ENCODE results near the gene LRP5. TPM values are rescaled to one million over a fixed set of nuclear protein-coding genes. Genes with fewer than 3 reads are reported as not detected.
"Not testable (repeated sequence)": the region's sequence is repeated elsewhere in the genome, so short reads cannot be mapped to it uniquely, and the experiment has no call there.

Gene LRP5
- total RNA-seq, 1 donor from 2014 or later = 65.0 TPM

GRCh38 chr11:68297812-68298658 lies 14.4 kb upstream of the LRP5 start:
- Mint-ChIP-seq H3K4me3 (no peak overlapping the region), H3K27ac (no peak overlapping the region), H3K9me3 (no peaks in the 10 kb centered on the region), H3K27me3 (no peaks in the 10 kb centered on the region), H3K36me3 (no peaks in the 10 kb centered on the region), H3K4me1 (ENCODE audit: unreplicated experiment) (no peaks in the 10 kb centered on the region)
- peak; percentile 83 for DNase-seq (ENCODE audit: extremely low spot score, unreplicated experiment)
- TF ChIP-seq, protein P1, sequence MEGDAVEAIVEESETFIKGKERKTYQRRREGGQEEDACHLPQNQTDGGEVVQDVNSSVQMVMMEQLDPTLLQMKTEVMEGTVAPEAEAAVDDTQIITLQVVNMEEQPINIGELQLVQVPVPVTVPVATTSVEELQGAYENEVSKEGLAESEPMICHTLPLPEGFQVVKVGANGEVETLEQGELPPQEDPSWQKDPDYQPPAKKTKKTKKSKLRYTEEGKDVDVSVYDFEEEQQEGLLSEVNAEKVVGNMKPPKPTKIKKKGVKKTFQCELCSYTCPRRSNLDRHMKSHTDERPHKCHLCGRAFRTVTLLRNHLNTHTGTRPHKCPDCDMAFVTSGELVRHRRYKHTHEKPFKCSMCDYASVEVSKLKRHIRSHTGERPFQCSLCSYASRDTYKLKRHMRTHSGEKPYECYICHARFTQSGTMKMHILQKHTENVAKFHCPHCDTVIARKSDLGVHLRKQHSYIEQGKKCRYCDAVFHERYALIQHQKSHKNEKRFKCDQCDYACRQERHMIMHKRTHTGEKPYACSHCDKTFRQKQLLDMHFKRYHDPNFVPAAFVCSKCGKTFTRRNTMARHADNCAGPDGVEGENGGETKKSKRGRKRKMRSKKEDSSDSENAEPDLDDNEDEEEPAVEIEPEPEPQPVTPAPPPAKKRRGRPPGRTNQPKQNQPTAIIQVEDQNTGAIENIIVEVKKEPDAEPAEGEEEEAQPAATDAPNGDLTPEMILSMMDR (conservative IDR thresholded peaks at IDR 0.05) = peak; percentile 99

GRCh38 chr11:68298659-68299516 lies 13.5 kb upstream of the LRP5 start:
- Mint-ChIP-seq H3K4me1 (ENCODE audit: unreplicated experiment) (no peaks in the 10 kb centered on the region), H3K27me3 (no peaks in the 10 kb centered on the region), H3K4me3 (no peak overlapping the region), H3K36me3 (no peaks in the 10 kb centered on the region), H3K27ac (no peak overlapping the region), H3K9me3 (no peaks in the 10 kb centered on the region)
- TF ChIP-seq, protein P1 (conservative IDR thresholded peaks at IDR 0.05) = no peak
- no peak for DNase-seq (ENCODE audit: extremely low spot score, unreplicated experiment)

DNA sequence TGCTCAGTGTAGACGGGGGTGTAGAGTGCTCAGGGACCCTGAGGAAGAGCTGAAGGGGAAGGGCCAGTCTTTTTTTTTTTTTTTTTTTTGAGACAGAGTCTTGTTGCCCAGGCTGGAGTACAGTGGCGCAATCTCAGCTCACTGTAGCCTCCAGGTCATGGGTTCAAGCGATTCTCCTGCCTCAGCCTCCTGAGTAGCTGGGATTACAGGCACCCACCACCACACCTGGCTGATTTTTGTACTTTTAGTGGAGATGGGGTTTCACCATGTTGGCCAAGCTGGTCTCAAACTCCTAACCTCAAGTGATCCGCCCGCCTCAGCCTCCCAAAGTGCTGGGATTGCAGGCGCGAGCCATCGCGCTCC lies 12.9 kb upstream of the LRP5 start:
- H3K4me1 Mint-ChIP-seq (ENCODE audit: unreplicated experiment); H3K36me3 Mint-ChIP-seq; H3K9me3 Mint-ChIP-seq; H3K4me3 Mint-ChIP-seq; DNase-seq (ENCODE audit: extremely low spot score, unreplicated experiment); H3K27ac Mint-ChIP-seq; H3K27me3 Mint-ChIP-seq: not testable (repeated sequence)

DNA sequence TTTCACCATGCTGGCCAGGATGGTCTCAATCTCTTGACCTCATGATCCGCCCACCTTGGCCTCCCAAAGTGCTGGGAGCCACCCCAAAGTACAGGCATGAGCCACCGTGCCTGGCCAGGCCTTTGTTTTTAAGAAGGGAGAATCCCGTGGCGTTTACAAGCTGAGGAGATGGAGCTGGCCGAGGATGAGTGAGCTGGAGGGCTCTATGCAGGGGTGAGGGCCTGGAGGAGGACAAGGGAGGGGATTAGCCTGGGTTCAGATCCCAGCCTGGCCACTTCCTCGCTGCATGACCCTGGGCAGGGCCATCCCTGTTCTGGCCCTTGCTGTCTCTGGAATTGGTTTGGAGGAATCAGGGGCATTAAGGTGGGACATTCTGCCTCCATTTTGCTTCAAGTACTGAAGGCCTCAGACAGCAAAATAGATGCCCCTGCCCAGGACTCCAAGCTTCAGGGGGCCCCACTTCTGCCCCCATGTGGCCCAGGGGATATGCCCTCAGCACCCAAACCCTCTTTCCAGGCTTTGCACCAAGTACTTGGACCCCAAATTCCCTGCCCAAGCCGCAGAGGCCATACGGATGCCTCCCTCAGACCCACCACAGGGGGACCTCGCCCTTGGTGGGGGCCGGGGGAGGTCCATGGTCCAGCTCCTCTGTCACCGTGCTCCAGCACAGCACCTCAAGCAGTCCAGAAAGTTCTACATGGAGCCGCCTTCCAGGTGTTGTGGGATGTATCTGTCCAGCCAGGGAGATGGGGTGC lies 12.1 kb upstream of the LRP5 start:
- TF ChIP-seq, protein P1 (conservative IDR thresholded peaks at IDR 0.05) = no peak
- no peak overlapping the region for H3K4me3 Mint-ChIP-seq
- no peaks in the 10 kb centered on the region for H3K4me1 Mint-ChIP-seq (ENCODE audit: unreplicated experiment)
- no peaks in the 10 kb centered on the region for H3K9me3 Mint-ChIP-seq
- no peak overlapping the region for H3K27ac Mint-ChIP-seq
- no peaks in the 10 kb centered on the region for H3K36me3 Mint-ChIP-seq
- H3K27me3 Mint-ChIP-seq = no peaks in the 10 kb centered on the region
- DNase-seq (ENCODE audit: extremely low spot score, unreplicated experiment) = no peak

DNA sequence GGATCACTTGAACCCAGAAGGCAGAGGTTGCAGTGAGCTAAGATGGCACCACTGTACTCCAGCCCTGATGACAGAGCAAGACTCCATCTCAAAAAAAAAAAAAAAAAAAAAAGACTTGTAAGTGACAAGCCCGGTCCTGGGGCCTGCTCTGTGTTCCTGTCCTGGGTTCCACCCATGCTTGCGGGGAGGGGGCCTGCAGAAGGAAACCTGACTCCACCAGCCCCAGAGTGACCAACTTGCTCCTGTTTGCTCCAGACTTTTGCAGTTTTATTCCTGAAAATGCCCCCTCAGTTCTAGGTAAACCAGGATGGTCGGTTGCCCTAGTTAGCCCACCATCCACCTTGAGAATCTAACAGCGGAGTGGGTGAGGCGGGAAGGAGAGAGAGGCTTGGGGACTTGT lies 10.1 kb upstream of the LRP5 start:
- Mint-ChIP-seq H3K4me3 (no peak overlapping the region), H3K4me1 (ENCODE audit: unreplicated experiment) (no peaks in the 10 kb centered on the region), H3K27me3 (no peaks in the 10 kb centered on the region), H3K36me3 (no peaks in the 10 kb centered on the region), H3K9me3 (no peaks in the 10 kb centered on the region), H3K27ac (no peak overlapping the region)
- TF ChIP-seq, protein P1 (conservative IDR thresholded peaks at IDR 0.05) = no peak
- no peak for DNase-seq (ENCODE audit: extremely low spot score, unreplicated experiment)

All from type B pancreatic cell (in vitro differentiated cells).